ENCODE measurements around the gene FANCC. TPM values are rescaled to one million over a fixed set of nuclear protein-coding genes. Genes with fewer than 3 reads are reported as not detected.

The FANCC gene
- total RNA-seq, 2 experiments from 2014 or later = 5.7 to 6.3 TPM

GRCh38 chr9:95327239-95327865 is 9.8 kb upstream of the FANCC start:
- Mint-ChIP-seq H3K27ac (no peak overlapping the region), H3K36me3 (ENCODE audit: low read depth) (no peaks in the 10 kb centered on the region), H3K27me3 (peaks cover 4% of the 10 kb centered on the region), H3K4me3 (no peak overlapping the region), H3K4me1 (ENCODE audit: low read depth) (peaks cover 4% of the 10 kb centered on the region), H3K9me3 (peaks cover 2% of the 10 kb centered on the region)
- H3K4me3 ChIP-seq (ENCODE audit: low read length) = no peak overlapping the region
- no peak for ATAC-seq (ENCODE audit: poor library complexity)
- ChIA-PET CTCF (no interaction called here), POLR2A (no interaction called here)
- no peak for TF ChIP-seq CTCF (IDR thresholded peaks at IDR 0.05)
- DNase-seq = no peak
- peaks cover 8 to 13% of the 10 kb centered on the region in 2 experiments for H3K9me3 ChIP-seq (ENCODE audit: control insufficient read depth in 1 of 2, insufficient read depth in 1 of 2, low read length in 2 of 2)
- intact Hi-C loops (cut with DNase I, micrococcal nuclease) = no loop called here
- H3K36me3 ChIP-seq (ENCODE audit: insufficient read depth, low read length) = no peaks in the 10 kb centered on the region
- no peaks in the 10 kb centered on the region for H3K4me1 ChIP-seq (ENCODE audit: insufficient read depth, low read length)
- H3K27ac ChIP-seq (ENCODE audit: low read depth in 1 of 2, low read length in 2 of 2) = no peak overlapping the region
- H3K27me3 ChIP-seq (ENCODE audit: control insufficient read depth in 1 of 2, insufficient read depth in 2 of 2, low read length in 2 of 2) = no peaks in the 10 kb centered on the region

- POLR2A ChIA-PET = no interaction called here
- no peak for ATAC-seq (ENCODE audit: poor library complexity)
- H3K27ac Mint-ChIP-seq = no peak overlapping the region
- H3K4me3 ChIP-seq (ENCODE audit: low read length) = no peak overlapping the region
- H3K27ac ChIP-seq (ENCODE audit: low read depth in 1 of 2, low read length in 2 of 2) = no peak overlapping the region
- no peak for DNase-seq
- H3K27me3 Mint-ChIP-seq = no peaks in the 10 kb centered on the region
- H3K9me3 Mint-ChIP-seq = peaks cover 2% of the 10 kb centered on the region
- intact Hi-C loops (cut with DNase I, micrococcal nuclease) = no loop called here
- CTCF ChIA-PET = no interaction called here
- H3K36me3 Mint-ChIP-seq (ENCODE audit: low read depth) = no peaks in the 10 kb centered on the region
- H3K4me3 Mint-ChIP-seq = no peak overlapping the region
- TF ChIP-seq CTCF (IDR thresholded peaks at IDR 0.05) = no peak
- H3K4me1 Mint-ChIP-seq (ENCODE audit: low read depth) = peaks cover 4% of the 10 kb centered on the region
- H3K4me1 ChIP-seq (ENCODE audit: insufficient read depth, low read length) = no peaks in the 10 kb centered on the region
- no peaks in the 10 kb centered on the region for H3K36me3 ChIP-seq (ENCODE audit: insufficient read depth, low read length)
- H3K9me3 ChIP-seq (ENCODE audit: control insufficient read depth in 1 of 2, insufficient read depth in 1 of 2, low read length in 2 of 2) = peaks cover 8 to 13% of the 10 kb centered on the region in 2 experiments
- no peaks in the 10 kb centered on the region for H3K27me3 ChIP-seq (ENCODE audit: control insufficient read depth in 1 of 2, insufficient read depth in 2 of 2, low read length in 2 of 2)
These were observed 7.7 kb upstream of the FANCC start for GRCh38 chr9:95325221-95325620.

GRCh38 chr9:95317893-95318211 is 343 bp upstream of the FANCC start:
- Mint-ChIP-seq H3K4me1 (ENCODE audit: low read depth) (peaks cover 23% of the 10 kb centered on the region), H3K4me3 (peak overlapping the region; percentile 96), H3K36me3 (ENCODE audit: low read depth) (peaks cover 7% of the 10 kb centered on the region), H3K27me3 (peaks cover 4% of the 10 kb centered on the region), H3K27ac (peak overlapping the region; percentile 86), H3K9me3 (no peaks in the 10 kb centered on the region)
- CTCF ChIA-PET = no interaction called here
- ATAC-seq (ENCODE audit: poor library complexity) (no peak), DNase-seq (no peak)
- Histone ChIP-seq H3K9me3 (ENCODE audit: control insufficient read depth in 1 of 2, insufficient read depth in 1 of 2, low read length in 2 of 2) (no peaks in the 10 kb centered on the region), H3K27ac (ENCODE audit: low read depth in 1 of 2, low read length in 2 of 2) (peak overlapping the region; percentile 37 to 42), H3K4me3 (ENCODE audit: low read length) (peak overlapping the region; percentile 96), H3K27me3 (ENCODE audit: control insufficient read depth in 1 of 2, insufficient read depth in 2 of 2, low read length in 2 of 2) (no peaks in the 10 kb centered on the region), H3K36me3 (ENCODE audit: insufficient read depth, low read length) (no peaks in the 10 kb centered on the region), H3K4me1 (ENCODE audit: insufficient read depth, low read length) (peaks cover 14% of the 10 kb centered on the region)
- TF ChIP-seq CTCF (IDR thresholded peaks at IDR 0.05) = no peak
- POLR2A ChIA-PET = no interaction called here
- intact Hi-C loops (cut with DNase I, micrococcal nuclease) = loop anchor here (2.0 to 10.0 kb wide), 4 partner anchors 174 to 591 kb away; partner anchors contain the start of genes AOPEP (in 1 of the 2) and ERCC6L2 (in 1 of the 2)
